Measurements from ENCODE around the gene ANO8. TPM values are rescaled to one million over a fixed set of nuclear protein-coding genes. Genes with fewer than 3 reads are reported as not detected.

The ANO8 gene
- total and polyA plus RNA-seq, 2 of the 13 experiments (the other 11 are each of a cell fraction or from before 2014, with no cell fraction given): 1.8 to 3.5 TPM

GRCh38 chr19:17303167-17303939, 31.3 kb downstream of the ANO8 start, which contains the start of gene ABHD8 (continued):
- TF ChIP-seq ZNF660 (CRISPR knock-in tag; IDR thresholded peaks at IDR 0.05; ENCODE audit: borderline replicate concordance, low read depth): no peak
- TF ChIP-seq ASH2L (IDR thresholded peaks at IDR 0.05; ENCODE audit: insufficient read length, low read depth, low read length): peak; percentile 41
- no peak for TF ChIP-seq GLMP (CRISPR knock-in tag; IDR thresholded peaks at IDR 0.05; ENCODE audit: borderline replicate concordance)
- peak; percentile 35; the same call in 1 of the 2 replicates for TF ChIP-seq ZXDC (CRISPR knock-in tag; IDR thresholded peaks at IDR 0.05)
- TF ChIP-seq ZFP62 (CRISPR knock-in tag; IDR thresholded peaks at IDR 0.05): no peak
- no peak for TF ChIP-seq ZNF18 (CRISPR knock-in tag; IDR thresholded peaks at IDR 0.05; ENCODE audit: insufficient replicate concordance)
- TF ChIP-seq PBX3 (CRISPR knock-in tag; IDR thresholded peaks at IDR 0.05; ENCODE audit: borderline replicate concordance): peak; percentile 83; the same call in 1 of the 2 replicates
- TF ChIP-seq SRF (IDR thresholded peaks at IDR 0.05; ENCODE audit: low read depth, low read length): 0 out of 2 replicates have a peak, but pooled peaks have one; percentile 3
- peak; percentile 70 for TF ChIP-seq CBX1 (IDR thresholded peaks at IDR 0.05; ENCODE audit: low read depth)
- no peak for TF ChIP-seq SNAPC5 (CRISPR knock-in tag; IDR thresholded peaks at IDR 0.05; ENCODE audit: borderline replicate concordance)
- no peak for TF ChIP-seq ARID2 (CRISPR knock-in tag; IDR thresholded peaks at IDR 0.05; ENCODE audit: borderline replicate concordance)
- no peak for TF ChIP-seq MYPOP (CRISPR knock-in tag; IDR thresholded peaks at IDR 0.05)
- TF ChIP-seq ZKSCAN8 (CRISPR knock-in tag; IDR thresholded peaks at IDR 0.05; ENCODE audit: borderline replicate concordance): no peak
- no peak for TF ChIP-seq ZBTB14 (CRISPR knock-in tag; IDR thresholded peaks at IDR 0.05)
- TF ChIP-seq SAP130 (CRISPR knock-in tag; IDR thresholded peaks at IDR 0.05; ENCODE audit: low read depth): peak; percentile 77
- TF ChIP-seq CREB1 (IDR thresholded peaks at IDR 0.05): peak; percentile 85
- TF ChIP-seq CREB1 (CRISPR knock-in tag; IDR thresholded peaks at IDR 0.05): peak; percentile 41; the same call in 1 of the 2 replicates
- peak; percentile 51 for TF ChIP-seq XRCC5 (optimal IDR thresholded peaks at IDR 0.05; ENCODE audit: low read length)
